HG02870 (cell line): ENCODE measurements around the gene ENOX2.

Experiments used
- ATAC-seq: cut with Tn5 transposase; IDR thresholded peaks from one replicate; pipeline ENCODE4 v1.9.1; 2021; ENCODE audit warnings: mild to moderate bottlenecking, moderate library complexity; ENCODE audit not compliant: unreplicated experiment

The ENOX2 gene

GRCh38 chrX:130771648-130772047, 131.4 kb downstream of the ENOX2 start:
- ATAC-seq = no peak

GRCh38 chrX:130771230-130771629, 131.8 kb downstream of the ENOX2 start:
- ATAC-seq = no peak

GRCh38 chrX:130770615-130771014, 132.4 kb downstream of the ENOX2 start:
- no peak for ATAC-seq

GRCh38 chrX:130769835-130770234, 133.2 kb downstream of the ENOX2 start:
- ATAC-seq = no peak

- no peak for ATAC-seq
Measured at GRCh38 chrX:130758072-130758471, 144.9 kb downstream of the ENOX2 start.

- ATAC-seq = no peak
Measured at GRCh38 chrX:130756233-130756632, 146.8 kb downstream of the ENOX2 start.

- no peak for ATAC-seq
Measured at GRCh38 chrX:130754353-130754752, 148.7 kb downstream of the ENOX2 start.

GRCh38 chrX:130746709-130747342, 156.2 kb downstream of the ENOX2 start:
- ATAC-seq = no peak

- no peak for ATAC-seq
Measured at GRCh38 chrX:130746077-130746476, 156.9 kb downstream of the ENOX2 start.

GRCh38 chrX:130741584-130741983, 161.4 kb downstream of the ENOX2 start:
- no peak for ATAC-seq

- no peak for ATAC-seq
Measured at GRCh38 chrX:130741151-130741550, 161.9 kb downstream of the ENOX2 start.

- ATAC-seq = no peak
Measured at GRCh38 chrX:130738638-130739195, 164.3 kb downstream of the ENOX2 start.

GRCh38 chrX:130734713-130735112, 168.3 kb downstream of the ENOX2 start:
- no peak for ATAC-seq

GRCh38 chrX:130728208-130728607, 174.8 kb downstream of the ENOX2 start:
- ATAC-seq = no peak

- no peak for ATAC-seq
Measured at GRCh38 chrX:130726661-130727060, 176.3 kb downstream of the ENOX2 start.

- no peak for ATAC-seq
Measured at GRCh38 chrX:130725519-130725918, 177.5 kb downstream of the ENOX2 start.

- ATAC-seq = no peak
Measured at GRCh38 chrX:130719413-130719812, 183.6 kb downstream of the ENOX2 start.

GRCh38 chrX:130718137-130718536, 184.9 kb downstream of the ENOX2 start:
- ATAC-seq = no peak

- no peak for ATAC-seq
Measured at GRCh38 chrX:130716781-130717413, 186.1 kb downstream of the ENOX2 start.

- ATAC-seq = no peak
Measured at GRCh38 chrX:130716346-130716745, 186.7 kb downstream of the ENOX2 start.

- no peak for ATAC-seq
Measured at GRCh38 chrX:130715299-130715698, 187.7 kb downstream of the ENOX2 start.

GRCh38 chrX:130714665-130715064, 188.3 kb downstream of the ENOX2 start:
- no peak for ATAC-seq
